ENCODE data around the gene DENND1B. TPM values are rescaled to one million over a fixed set of nuclear protein-coding genes. Genes with fewer than 3 reads are reported as not detected.
"Not testable (repeated sequence)": the region's sequence is repeated elsewhere in the genome, so short reads cannot be mapped to it uniquely, and the experiment has no call there.

Gene DENND1B
- total RNA-seq, 1 experiment from 2014 or later, result 16.1 TPM

GRCh38 chr1:197705941-197706340 lies 69.3 kb downstream of the DENND1B start:
- Histone ChIP-seq H3K27ac (no peak overlapping the region), H3K4me1 (replicated peaks) (no peaks in the 10 kb centered on the region), H3K9me3 (replicated peaks) (no peaks in the 10 kb centered on the region)

GRCh38 chr1:197700688-197701087 lies 74.6 kb downstream of the DENND1B start:
- not testable (repeated sequence) for H3K27ac ChIP-seq; H3K9me3 ChIP-seq (replicated peaks); H3K36me3 ChIP-seq; H3K4me3 ChIP-seq; H3K4me1 ChIP-seq (replicated peaks); H3K27me3 ChIP-seq (replicated peaks)
- DNase-seq (ENCODE audit: low read depth in 1 of 2, low spot score in 2 of 2), result peak in 1 of 2 experiments; percentile 65

More at GRCh38 chr1:197705941-197706340, 69.3 kb downstream of the DENND1B start:
- no peak for DNase-seq (ENCODE audit: low read depth in 1 of 2, low spot score in 2 of 2)
- Histone ChIP-seq H3K27me3 (replicated peaks) (no peaks in the 10 kb centered on the region), H3K36me3 (no peaks in the 10 kb centered on the region), H3K4me3 (no peak overlapping the region)

- Histone ChIP-seq H3K9me3 (replicated peaks) (no peaks in the 10 kb centered on the region), H3K27me3 (replicated peaks) (no peaks in the 10 kb centered on the region), H3K4me3 (no peak overlapping the region), H3K4me1 (replicated peaks) (no peaks in the 10 kb centered on the region; the same call in 1 of the 2 replicates), H3K36me3 (no peaks in the 10 kb centered on the region), H3K27ac (no peak overlapping the region)
- DNase-seq (ENCODE audit: low read depth in 1 of 2, low spot score in 2 of 2), result no peak
These were observed 78.9 kb downstream of the DENND1B start for GRCh38 chr1:197696372-197696771.

- Histone ChIP-seq H3K4me1 (replicated peaks) (no peaks in the 10 kb centered on the region; the same call in 1 of the 2 replicates), H3K9me3 (replicated peaks) (no peaks in the 10 kb centered on the region), H3K4me3 (no peak overlapping the region), H3K36me3 (no peaks in the 10 kb centered on the region), H3K27me3 (replicated peaks) (no peaks in the 10 kb centered on the region), H3K27ac (no peak overlapping the region)
- no peak for DNase-seq (ENCODE audit: low read depth in 1 of 2, low spot score in 2 of 2)
These were observed 79.3 kb downstream of the DENND1B start for GRCh38 chr1:197695961-197696360.

- no peak for DNase-seq (ENCODE audit: low read depth in 1 of 2, low spot score in 2 of 2)
These were observed 82.3 kb downstream of the DENND1B start for GRCh38 chr1:197692965-197693364.

GRCh38 chr1:197691816-197692215 lies 83.5 kb downstream of the DENND1B start:
- no peaks in the 10 kb centered on the region for H3K36me3 ChIP-seq
- no peak overlapping the region for H3K4me3 ChIP-seq
- no peaks in the 10 kb centered on the region for H3K27me3 ChIP-seq (replicated peaks)
- H3K4me1 ChIP-seq (replicated peaks), result no peaks in the 10 kb centered on the region
- DNase-seq (ENCODE audit: low read depth in 1 of 2, low spot score in 2 of 2), result no peak
- H3K9me3 ChIP-seq (replicated peaks), result 0 out of 2 replicates have a peak, but pooled peaks cover 3% of the 10 kb centered on the region
- H3K27ac ChIP-seq, result no peak overlapping the region

More at GRCh38 chr1:197692965-197693364, 82.3 kb downstream of the DENND1B start:
- Histone ChIP-seq H3K36me3 (no peaks in the 10 kb centered on the region), H3K27me3 (replicated peaks) (no peaks in the 10 kb centered on the region), H3K9me3 (replicated peaks) (0 out of 2 replicates have a peak, but pooled peaks cover 3% of the 10 kb centered on the region), H3K27ac (no peak overlapping the region), H3K4me1 (replicated peaks) (no peaks in the 10 kb centered on the region), H3K4me3 (no peak overlapping the region)

- H3K36me3 ChIP-seq, result no peaks in the 10 kb centered on the region
- H3K27ac ChIP-seq, result no peak overlapping the region
- no peaks in the 10 kb centered on the region for H3K4me1 ChIP-seq (replicated peaks)
- 0 out of 2 replicates have a peak, but pooled peaks cover 3% of the 10 kb centered on the region for H3K9me3 ChIP-seq (replicated peaks)
- H3K27me3 ChIP-seq (replicated peaks), result no peaks in the 10 kb centered on the region
- H3K4me3 ChIP-seq, result no peak overlapping the region
- no peak for DNase-seq (ENCODE audit: low read depth in 1 of 2, low spot score in 2 of 2)
These were observed 85.2 kb downstream of the DENND1B start for GRCh38 chr1:197690074-197690473.

GRCh38 chr1:197688233-197688632 lies 87.0 kb downstream of the DENND1B start:
- Histone ChIP-seq H3K4me3 (no peak overlapping the region), H3K9me3 (replicated peaks) (0 out of 2 replicates have a peak, but pooled peaks cover 3% of the 10 kb centered on the region), H3K36me3 (no peaks in the 10 kb centered on the region), H3K27me3 (replicated peaks) (no peaks in the 10 kb centered on the region), H3K27ac (no peak overlapping the region), H3K4me1 (replicated peaks) (no peaks in the 10 kb centered on the region)
- no peak for DNase-seq (ENCODE audit: low read depth in 1 of 2, low spot score in 2 of 2)

GRCh38 chr1:197686702-197687355 lies 88.5 kb downstream of the DENND1B start:
- H3K4me1 ChIP-seq (replicated peaks), result no peaks in the 10 kb centered on the region
- H3K27ac ChIP-seq, result no peak overlapping the region
- 0 out of 2 replicates have a peak, but pooled peaks cover 3% of the 10 kb centered on the region for H3K9me3 ChIP-seq (replicated peaks)
- no peak for DNase-seq (ENCODE audit: low read depth in 1 of 2, low spot score in 2 of 2)
- no peak overlapping the region for H3K4me3 ChIP-seq
- no peaks in the 10 kb centered on the region for H3K36me3 ChIP-seq
- H3K27me3 ChIP-seq (replicated peaks), result no peaks in the 10 kb centered on the region

GRCh38 chr1:197686231-197686630 lies 89.0 kb downstream of the DENND1B start:
- Histone ChIP-seq H3K9me3 (replicated peaks) (0 out of 2 replicates have a peak, but pooled peaks cover 3% of the 10 kb centered on the region), H3K4me1 (replicated peaks) (no peaks in the 10 kb centered on the region), H3K36me3 (no peaks in the 10 kb centered on the region), H3K27me3 (replicated peaks) (no peaks in the 10 kb centered on the region), H3K27ac (no peak overlapping the region), H3K4me3 (no peak overlapping the region)
- no peak for DNase-seq (ENCODE audit: low read depth in 1 of 2, low spot score in 2 of 2)

GRCh38 chr1:197685785-197686184 lies 89.5 kb downstream of the DENND1B start:
- no peak for DNase-seq (ENCODE audit: low read depth in 1 of 2, low spot score in 2 of 2)
- no peak overlapping the region for H3K27ac ChIP-seq
- 0 out of 2 replicates have a peak, but pooled peaks cover 3% of the 10 kb centered on the region for H3K9me3 ChIP-seq (replicated peaks)
- H3K36me3 ChIP-seq, result no peaks in the 10 kb centered on the region
- H3K4me3 ChIP-seq, result no peak overlapping the region
- H3K4me1 ChIP-seq (replicated peaks), result no peaks in the 10 kb centered on the region
- no peaks in the 10 kb centered on the region for H3K27me3 ChIP-seq (replicated peaks)

- Histone ChIP-seq H3K36me3 (no peaks in the 10 kb centered on the region), H3K27ac (no peak overlapping the region)
- no peak for DNase-seq (ENCODE audit: low read depth in 1 of 2, low spot score in 2 of 2)
These were observed 91.3 kb downstream of the DENND1B start for GRCh38 chr1:197683895-197684553.

GRCh38 chr1:197683280-197683679 lies 92.0 kb downstream of the DENND1B start:
- H3K36me3 ChIP-seq, result no peaks in the 10 kb centered on the region
- no peak overlapping the region for H3K4me3 ChIP-seq
- no peaks in the 10 kb centered on the region for H3K4me1 ChIP-seq (replicated peaks)
- no peaks in the 10 kb centered on the region for H3K9me3 ChIP-seq (replicated peaks)
- H3K27ac ChIP-seq, result no peak overlapping the region
- no peak for DNase-seq (ENCODE audit: low read depth in 1 of 2, low spot score in 2 of 2)
- no peaks in the 10 kb centered on the region for H3K27me3 ChIP-seq (replicated peaks)

More at GRCh38 chr1:197683895-197684553, 91.3 kb downstream of the DENND1B start:
- Histone ChIP-seq H3K27me3 (replicated peaks) (no peaks in the 10 kb centered on the region), H3K4me3 (no peak overlapping the region), H3K4me1 (replicated peaks) (no peaks in the 10 kb centered on the region), H3K9me3 (replicated peaks) (0 out of 2 replicates have a peak, but pooled peaks cover 3% of the 10 kb centered on the region)

- H3K9me3 ChIP-seq (replicated peaks), result no peaks in the 10 kb centered on the region
- no peak overlapping the region for H3K27ac ChIP-seq
- H3K4me1 ChIP-seq (replicated peaks), result no peaks in the 10 kb centered on the region
- no peaks in the 10 kb centered on the region for H3K36me3 ChIP-seq
- no peak for DNase-seq (ENCODE audit: low read depth in 1 of 2, low spot score in 2 of 2)
- no peak overlapping the region for H3K4me3 ChIP-seq
- H3K27me3 ChIP-seq (replicated peaks), result no peaks in the 10 kb centered on the region
These were observed 95.0 kb downstream of the DENND1B start for GRCh38 chr1:197680311-197680710.

Measured in SJSA1 (cell line).